B cell (primary cell): Measurements from ENCODE around the gene LAMA2. TPM values are rescaled to one million over a fixed set of nuclear protein-coding genes. Genes with fewer than 3 reads are reported as not detected.

ENCODE experiments used
- ATAC-seq: fragments of 200-7000 bp; cut with Tn5 transposase; one replicate; pipeline ENCODE4 v1.10.0; 2021; ENCODE audit warnings: low read depth, mild to moderate bottlenecking, moderate number of reproducible peaks, moderate library complexity
- CTCF ChIA-PET: fragments of 350-600 bp; sonication (Branson Sonifier 250); formaldehyde crosslinking; loops from one replicate; lab custom pipeline; 2021; ENCODE audit warnings: antibody characterized with exemption, inconsistent platforms; lab: Charles Lee
- POLR2A ChIA-PET: fragments of 350-600 bp; sonication (Branson Sonifier 250); formaldehyde crosslinking; loops from one replicate; lab custom pipeline; 2021; ENCODE audit warnings: antibody characterized with exemption; lab: Charles Lee
- DNase-seq: peaks from one replicate; pipeline ENCODE4 v3.0.0; 2013
- H2AFZ ChIP-seq: 2 replicates; pipeline ENCODE4 v1.6.1; 2012; ENCODE audit warnings: mild to moderate bottlenecking, low read depth, low read length; ENCODE audit not compliant: insufficient read depth, poor library complexity, severe bottlenecking
- H3K27ac ChIP-seq, 2 donors: 1 replicate in 1 of 2; 2 replicates in 1 of 2; pipeline ENCODE4 v1.5.1; 2012 to 2013; ENCODE audit warnings: low read length in 2 of 2, mild to moderate bottlenecking in 2 of 2, moderate library complexity in 1 of 2
- H3K27me3 ChIP-seq, 4 experiments: fragments of 200-600 bp in 1 of 4; sonication (generic) in 1 of 4; replicated peaks in 1 of 4; 1 replicate in 2 of 4; 2 replicates in 2 of 4; pipeline versions ENCODE4 v1.6.1 to v1.7.0; 2013 to 2016; ENCODE audit warnings: low read length in 3 of 4, mild to moderate bottlenecking in 2 of 4, mixed read lengths in 1 of 4, moderate library complexity in 1 of 4; ENCODE audit not compliant: insufficient read depth in 4 of 4, control insufficient read depth in 3 of 4; ENCODE audit errors: control extremely low read depth in 1 of 4
- H3K36me3 ChIP-seq, 2 experiments: replicated peaks in 1 of 2; 1 replicate in 1 of 2; 2 replicates in 1 of 2; pipeline versions ENCODE4 v1.6.1 to v1.7.1; 2013; ENCODE audit warnings: low read length in 1 of 2; ENCODE audit not compliant: insufficient read depth in 2 of 2, control insufficient read depth in 1 of 2; ENCODE audit errors: control extremely low read depth in 1 of 2, extremely low read depth in 1 of 2
- H3K4me1 ChIP-seq, 2 donors: fragments of 200-600 bp in 1 of 2; sonication (generic) in 1 of 2; 1 replicate in 1 of 2; 2 replicates in 1 of 2; pipeline versions ENCODE4 v1.5.1 to v1.6.1; 2013 to 2017; ENCODE audit warnings: low read length in 2 of 2; ENCODE audit not compliant: control insufficient read depth in 2 of 2, insufficient read depth in 2 of 2
- H3K4me2 ChIP-seq: replicated peaks from 2 replicates; pipeline ENCODE3; 2012; ENCODE audit warnings: mild to moderate bottlenecking, low read depth, low read length; ENCODE audit not compliant: poor library complexity, severe bottlenecking
- H3K4me3 ChIP-seq, 5 experiments: fragments of 200-600 bp in 1 of 5; sonication (generic) in 1 of 5; 1 replicate in 3 of 5; 2 replicates in 2 of 5; pipeline versions ENCODE4 v1.5.1 to v1.7.0; 2011 to 2016; ENCODE audit warnings: low read length in 4 of 5, mild to moderate bottlenecking in 4 of 5, low read depth in 2 of 5, control low read depth in 1 of 5, moderate library complexity in 1 of 5; ENCODE audit not compliant: insufficient read depth in 1 of 5; ENCODE audit errors: control extremely low read depth in 1 of 5, extremely low read depth in 1 of 5
- H3K79me2 ChIP-seq: fragments of 200-600 bp; sonication (generic); one replicate; pipeline ENCODE4 v1.6.0; 2016; ENCODE audit warnings: low read length; ENCODE audit not compliant: control insufficient read depth, insufficient read depth
- H3K9ac ChIP-seq: fragments of 200-600 bp; sonication (generic); 2 replicates; pipeline ENCODE4 v1.6.1; 2017; ENCODE audit warnings: mild to moderate bottlenecking, low read length, moderate library complexity
- H3K9me3 ChIP-seq, 3 donors: one replicate each; pipeline versions ENCODE4 v1.6.1 to v1.7.1; 2013; ENCODE audit warnings: low read length in 2 of 3; ENCODE audit not compliant: control insufficient read depth in 2 of 3, insufficient read depth in 1 of 3; ENCODE audit errors: control extremely low read depth in 1 of 3
- H4K20me1 ChIP-seq: 2 replicates; pipeline ENCODE4 v1.6.0; 2012; ENCODE audit warnings: mild to moderate bottlenecking, low read length; ENCODE audit not compliant: insufficient read depth, control insufficient read depth, poor library complexity, severe bottlenecking
- H3K27ac Mint-ChIP-seq: one replicate; pipeline ENCODE4 v1.8.0; 2021; ENCODE audit warnings: mixed read lengths
- H3K27me3 Mint-ChIP-seq: one replicate; pipeline ENCODE4 v1.8.0; 2021; ENCODE audit warnings: mixed read lengths
- H3K4me1 Mint-ChIP-seq: one replicate; pipeline ENCODE4 v1.8.0; 2021; ENCODE audit warnings: mixed read lengths
- H3K4me3 Mint-ChIP-seq: one replicate; pipeline ENCODE4 v1.8.0; 2021; ENCODE audit warnings: mixed read lengths
- H3K9me3 Mint-ChIP-seq: one replicate; pipeline ENCODE4 v1.8.0; 2022; ENCODE audit warnings: mixed read lengths; ENCODE audit not compliant: insufficient read depth
- EZH2 ChIP-seq: IDR thresholded peaks from 2 replicates; pipeline ENCODE4 v1.6.1; 2012; ENCODE audit warnings: borderline replicate concordance, low read depth, mild to moderate bottlenecking, moderate library complexity, low read length; ENCODE audit not compliant: insufficient read depth, poor library complexity, severe bottlenecking
- WGBS: methylation state at CpG from one replicate; pipeline ENCODE4 v1.1.5; 2013; ENCODE audit warnings: missing lambda C conversion rate; ENCODE audit not compliant: insufficient coverage; 5-methylcytosine and 5-hydroxymethylcytosine counted together
- intact Hi-C: fragments of 100-400 bp; cut with micrococcal nuclease; formaldehyde crosslinking; loops from one replicate; pipeline ENCODE4 v1.10.0; 2022
- polyA plus RNA-seq: library from polyadenylated mRNA; depleted of rRNA; stranded (reverse); fragments of >200 nt; gene quantifications from 2 replicates; pipeline ENCODE4 v1.2.3, GENCODE V29; 2012
- total RNA-seq, 2 donors: library from RNA; stranded (reverse); fragments of 120-200 nt in 1 of 2; gene quantifications; 1 replicate in 1 of 2; 2 replicates in 1 of 2; pipeline versions ENCODE4 v1.2.3 to v1.2.4, GENCODE V29; 2013 to 2022
- TF ChIP-seq, protein P1 (sequence below): fragments of 200-600 bp; IDR thresholded peaks from one replicate; pipeline ENCODE4 v1.8.0; 2022; ENCODE audit warnings: antibody characterized with exemption, mild to moderate bottlenecking

Gene LAMA2
- total and polyA plus RNA-seq, 2 donors (not counting 1 experiment from before 2014, with no cell fraction given), result 0.16 TPM; not detected in 1

DNA sequence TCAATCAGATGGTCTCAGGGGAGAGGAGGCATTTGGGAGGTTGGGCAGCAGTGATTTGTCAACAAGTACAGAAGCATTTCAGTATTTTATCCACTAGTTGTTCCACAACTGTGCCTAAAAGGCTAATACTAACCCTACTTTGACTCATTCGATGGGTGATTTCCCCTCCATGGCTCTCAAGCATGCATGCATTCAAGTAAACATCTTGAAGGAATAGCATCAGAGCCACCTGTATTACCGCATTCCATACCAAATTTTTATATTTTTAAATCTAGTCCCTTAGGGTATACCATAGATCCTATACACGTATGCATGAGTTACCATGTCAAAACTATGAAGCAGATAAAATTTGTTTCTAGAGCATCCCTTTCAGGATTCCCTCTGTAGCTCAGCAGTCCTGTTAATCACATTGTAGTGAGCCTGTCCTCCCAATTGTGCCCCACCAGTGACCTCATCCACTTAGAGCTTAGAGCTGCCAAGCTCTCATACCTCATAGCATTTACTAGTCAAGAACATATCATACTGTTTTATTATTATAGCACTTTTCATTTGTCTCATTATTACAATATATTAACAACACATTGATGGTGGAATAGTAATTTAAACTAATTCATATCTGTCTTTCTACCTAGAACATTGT lies 213.8 kb downstream of the LAMA2 start:
- no peak overlapping the region for H3K27ac ChIP-seq
- H3K4me3 ChIP-seq, result no peak overlapping the region
- Mint-ChIP-seq H3K27ac (no peak overlapping the region), H3K4me1 (no peaks in the 10 kb centered on the region), H3K27me3 (no peaks in the 10 kb centered on the region), H3K4me3 (no peak overlapping the region), H3K9me3 (no peaks in the 10 kb centered on the region)
- intact Hi-C loops, result no loop called here
- no peaks in the 10 kb centered on the region for H3K36me3 ChIP-seq
- H3K9ac ChIP-seq, result no peak overlapping the region
- CTCF ChIA-PET, result no interaction called here
- no peaks in the 10 kb centered on the region for H4K20me1 ChIP-seq
- H3K27me3 ChIP-seq, result no peaks in the 10 kb centered on the region
- no peak overlapping the region for H3K4me2 ChIP-seq
- WGBS, result 86% methylated on average over 3 of the region's 3 CpGs
- no peaks in the 10 kb centered on the region for H3K9me3 ChIP-seq
- H3K79me2 ChIP-seq, result no peaks in the 10 kb centered on the region
- TF ChIP-seq, protein P1, sequence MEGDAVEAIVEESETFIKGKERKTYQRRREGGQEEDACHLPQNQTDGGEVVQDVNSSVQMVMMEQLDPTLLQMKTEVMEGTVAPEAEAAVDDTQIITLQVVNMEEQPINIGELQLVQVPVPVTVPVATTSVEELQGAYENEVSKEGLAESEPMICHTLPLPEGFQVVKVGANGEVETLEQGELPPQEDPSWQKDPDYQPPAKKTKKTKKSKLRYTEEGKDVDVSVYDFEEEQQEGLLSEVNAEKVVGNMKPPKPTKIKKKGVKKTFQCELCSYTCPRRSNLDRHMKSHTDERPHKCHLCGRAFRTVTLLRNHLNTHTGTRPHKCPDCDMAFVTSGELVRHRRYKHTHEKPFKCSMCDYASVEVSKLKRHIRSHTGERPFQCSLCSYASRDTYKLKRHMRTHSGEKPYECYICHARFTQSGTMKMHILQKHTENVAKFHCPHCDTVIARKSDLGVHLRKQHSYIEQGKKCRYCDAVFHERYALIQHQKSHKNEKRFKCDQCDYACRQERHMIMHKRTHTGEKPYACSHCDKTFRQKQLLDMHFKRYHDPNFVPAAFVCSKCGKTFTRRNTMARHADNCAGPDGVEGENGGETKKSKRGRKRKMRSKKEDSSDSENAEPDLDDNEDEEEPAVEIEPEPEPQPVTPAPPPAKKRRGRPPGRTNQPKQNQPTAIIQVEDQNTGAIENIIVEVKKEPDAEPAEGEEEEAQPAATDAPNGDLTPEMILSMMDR, result no peak
- TF ChIP-seq EZH2, result no peak
- ATAC-seq, result no peak
- POLR2A ChIA-PET, result no interaction called here
- no peaks in the 10 kb centered on the region for H3K4me1 ChIP-seq
- no peak for DNase-seq
- H2AFZ ChIP-seq, result no peak overlapping the region

DNA sequence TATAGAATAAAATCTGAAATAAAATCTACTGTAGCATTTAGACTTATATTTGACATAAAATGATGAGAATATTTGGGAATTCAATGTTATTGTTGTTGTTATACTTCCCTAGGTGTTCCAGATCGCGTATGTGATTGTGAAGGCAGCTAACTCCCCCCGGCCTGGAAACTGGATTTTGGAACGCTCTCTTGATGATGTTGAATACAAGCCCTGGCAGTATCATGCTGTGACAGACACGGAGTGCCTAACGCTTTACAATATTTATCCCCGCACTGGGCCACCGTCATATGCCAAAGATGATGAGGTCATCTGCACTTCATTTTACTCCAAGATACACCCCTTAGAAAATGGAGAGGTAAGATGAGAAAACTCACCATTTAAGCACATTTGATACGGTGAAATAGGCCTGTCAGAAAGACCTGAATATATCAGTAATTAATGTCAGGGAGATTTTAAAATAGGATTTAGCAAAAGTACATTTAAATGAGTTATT lies 215.2 kb downstream of the LAMA2 start:
- Mint-ChIP-seq H3K27ac (no peak overlapping the region), H3K9me3 (no peaks in the 10 kb centered on the region), H3K4me1 (no peaks in the 10 kb centered on the region), H3K27me3 (no peaks in the 10 kb centered on the region), H3K4me3 (no peak overlapping the region)
- ChIA-PET POLR2A (no interaction called here), CTCF (no interaction called here)
- no peaks in the 10 kb centered on the region for H3K4me1 ChIP-seq
- H2AFZ ChIP-seq, result no peak overlapping the region
- no peaks in the 10 kb centered on the region for H3K9me3 ChIP-seq
- intact Hi-C loops, result no loop called here
- no peak overlapping the region for H3K4me3 ChIP-seq
- H3K4me2 ChIP-seq, result no peak overlapping the region
- 92% methylated on average over 6 of the region's 9 CpGs for WGBS
- no peak overlapping the region for H3K9ac ChIP-seq
- H3K36me3 ChIP-seq, result no peaks in the 10 kb centered on the region
- H3K27me3 ChIP-seq, result no peaks in the 10 kb centered on the region
- DNase-seq, result no peak
- H4K20me1 ChIP-seq, result no peaks in the 10 kb centered on the region
- H3K27ac ChIP-seq, result no peak overlapping the region
- ATAC-seq, result no peak
- no peaks in the 10 kb centered on the region for H3K79me2 ChIP-seq
- TF ChIP-seq EZH2, result no peak
- TF ChIP-seq, protein P1, result no peak
